ENCODE results near the gene MYO15A. TPM values are rescaled to one million over a fixed set of nuclear protein-coding genes. Genes with fewer than 3 reads are reported as not detected.
A peak's percentile ranks its signal among the peaks of the same experiment; 100 is the strongest.

Gene MYO15A
- polyA plus RNA-seq, 3 donors = 0.31 to 4.4 (median 0.56) TPM

GRCh38 chr17:18205861-18206260 lies 97.3 kb downstream of the MYO15A start:
- peaks cover 86% of the 10 kb centered on the region for H4K20me1 ChIP-seq (ENCODE audit: insufficient read depth, low read length)
- 100% methylated on average over 2 of the region's 2 CpGs for WGBS (ENCODE audit: insufficient coverage)

GRCh38 chr17:18206962-18207361 lies 98.4 kb downstream of the MYO15A start:
- peaks cover 78 to 88% of the 10 kb centered on the region in 2 donors for H3K36me3 ChIP-seq (replicated peaks in 1 of 2; ENCODE audit: control insufficient read depth in 1 of 2, insufficient read depth in 2 of 2, low read length in 2 of 2)
- H3K27me3 ChIP-seq (ENCODE audit: control insufficient read depth in 2 of 2, insufficient read depth in 2 of 2, low read length in 2 of 2) = no peaks in the 10 kb centered on the region
- H2AFZ ChIP-seq (ENCODE audit: insufficient read depth, low read depth, low read length, poor library complexity, severe bottlenecking) = no peak overlapping the region
- peaks cover 67 to 90% of the 10 kb centered on the region in 2 donors for H3K36me3 Mint-ChIP-seq
- peaks cover 25% of the 10 kb centered on the region for H3K79me2 ChIP-seq (ENCODE audit: insufficient read depth, low read length)
- H3K27me3 Mint-ChIP-seq (ENCODE audit: low read depth in 3 of 3) = peaks cover 0 to 1% (median 0%) of the 10 kb centered on the region in 3 donors
- no peak overlapping the region for H3K4me3 Mint-ChIP-seq
- no peak overlapping the region for H3K4me2 ChIP-seq (replicated peaks; ENCODE audit: extremely low read depth, low read length, poor library complexity, severe bottlenecking)
- no peak for DNase-seq
- TF ChIP-seq CTCF (IDR thresholded peaks at IDR 0.05) = no peak
- H4K20me1 ChIP-seq (ENCODE audit: insufficient read depth, low read length) = peaks cover 75% of the 10 kb centered on the region
- H3K9me3 Mint-ChIP-seq = no peaks in the 10 kb centered on the region
- H3K9me3 ChIP-seq (replicated peaks in 1 of 2; ENCODE audit: control insufficient read depth in 1 of 2, insufficient read depth in 1 of 2, low read length in 2 of 2) = no peaks in the 10 kb centered on the region
- no peak overlapping the region for H3K27ac Mint-ChIP-seq
- H3K4me1 Mint-ChIP-seq = no peaks in the 10 kb centered on the region
- no peak overlapping the region for H3K27ac ChIP-seq (ENCODE audit: low read depth in 1 of 2, low read length in 2 of 2)
- no peak overlapping the region for H3K4me3 ChIP-seq (replicated peaks in 1 of 3; ENCODE audit: low read depth in 2 of 3, low read length in 3 of 3)
- H3K9ac ChIP-seq (ENCODE audit: insufficient read depth, low read length, poor library complexity, severe bottlenecking) = no peak overlapping the region
- H3K4me1 ChIP-seq (ENCODE audit: control insufficient read depth in 1 of 2, insufficient read depth in 2 of 2, low read length in 2 of 2) = no peaks in the 10 kb centered on the region
- intact Hi-C loops (cut with micrococcal nuclease) = no loop called here

More at GRCh38 chr17:18205861-18206260, 97.3 kb downstream of the MYO15A start:
- Histone ChIP-seq H3K4me3 (replicated peaks in 1 of 3; ENCODE audit: low read depth in 2 of 3, low read length in 3 of 3) (no peak overlapping the region), H3K9ac (ENCODE audit: insufficient read depth, low read length, poor library complexity, severe bottlenecking) (no peak overlapping the region), H3K36me3 (replicated peaks in 1 of 2; ENCODE audit: control insufficient read depth in 1 of 2, insufficient read depth in 2 of 2, low read length in 2 of 2) (peaks cover 79 to 95% of the 10 kb centered on the region in 2 donors), H3K4me1 (ENCODE audit: control insufficient read depth in 1 of 2, insufficient read depth in 2 of 2, low read length in 2 of 2) (no peaks in the 10 kb centered on the region), H2AFZ (ENCODE audit: insufficient read depth, low read depth, low read length, poor library complexity, severe bottlenecking) (no peak overlapping the region), H3K4me2 (replicated peaks; ENCODE audit: extremely low read depth, low read length, poor library complexity, severe bottlenecking) (no peak overlapping the region), H3K79me2 (ENCODE audit: insufficient read depth, low read length) (peaks cover 34% of the 10 kb centered on the region), H3K27me3 (ENCODE audit: control insufficient read depth in 2 of 2, insufficient read depth in 2 of 2, low read length in 2 of 2) (no peaks in the 10 kb centered on the region), H3K27ac (ENCODE audit: low read depth in 1 of 2, low read length in 2 of 2) (peak overlapping the region in 1 of 2 donors; percentile 38), H3K9me3 (replicated peaks in 1 of 2; ENCODE audit: control insufficient read depth in 1 of 2, insufficient read depth in 1 of 2, low read length in 2 of 2) (no peaks in the 10 kb centered on the region)
- Mint-ChIP-seq H3K4me1 (no peaks in the 10 kb centered on the region), H3K4me3 (no peak overlapping the region), H3K9me3 (no peaks in the 10 kb centered on the region), H3K27ac (peak overlapping the region in 2 of 7 donors; percentile 3 to 15), H3K36me3 (peaks cover 71 to 92% of the 10 kb centered on the region in 2 donors), H3K27me3 (ENCODE audit: low read depth in 3 of 3) (peaks cover 0 to 1% (median 0%) of the 10 kb centered on the region in 3 donors)
- no peak for TF ChIP-seq CTCF (IDR thresholded peaks at IDR 0.05)
- no peak for DNase-seq
- intact Hi-C loops (cut with micrococcal nuclease) = no loop called here

Measured in CD14-positive monocyte (primary cell).